GM12878 (cell line): Measurements from ENCODE around the gene PCF11. TPM values are rescaled to one million over a fixed set of nuclear protein-coding genes. Genes with fewer than 3 reads are reported as not detected.

Experiments
- ATAC-seq: fragments of 200-7000 bp; cut with Tn5 transposase; 3 replicates; pipeline ENCODE4 v1.9.1; 2020; ENCODE audit warnings: mild to moderate bottlenecking, moderate library complexity
- BruUV-seq: library from RNA; stranded (reverse); fragments of 400-500 nt; replicated peaks from 2 replicates; lab custom pipeline; 2021; lab: Mats Ljungman, UMichigan
- CTCF ChIA-PET: fragments of 300-600 bp; sonication (Branson Sonifier 250); formaldehyde crosslinking; extraction: SDS; loops from one replicate; lab custom pipeline; 2021; ENCODE audit warnings: inconsistent platforms; lab: Yijun Ruan, JAX
- POLR2A ChIA-PET: fragments of 350-600 bp; formaldehyde crosslinking; extraction: SDS; loops from one replicate; lab custom pipeline; 2021; ENCODE audit warnings: inconsistent platforms; lab: Charles Lee
- RAD21 ChIA-PET: fragments of 300-600 bp; sonication (Branson Sonifier 250); formaldehyde crosslinking; loops from one replicate; lab custom pipeline; 2023; ENCODE audit warnings: antibody characterized with exemption; ENCODE audit not compliant: unreplicated experiment; lab: Charles Lee
- SMC1A ChIA-PET: fragments of 300-600 bp; sonication (Branson Sonifier 250); formaldehyde crosslinking; loops from one replicate; lab custom pipeline; 2023; ENCODE audit not compliant: unreplicated experiment, uncharacterized antibody; lab: Charles Lee
- DNase-seq: peaks from one replicate; pipeline ENCODE4 v3.0.0-alpha.2; 2011; ENCODE audit warnings: low read depth, low spot score
- FAIRE-seq: peaks from 3 replicates; lab custom pipeline; 2011; peaks lifted over from hg19 to GRCh38; lab: Jason Lieb, UNC
- H2AFZ ChIP-seq: 2 replicates; pipeline ENCODE4 v1.6.0; 2011; ENCODE audit warnings: low read depth, low read length, control low read depth; ENCODE audit not compliant: control insufficient read depth
- H3K27ac ChIP-seq: 2 replicates; pipeline ENCODE4 v1.5.1; 2011; ENCODE audit warnings: control low read depth; ENCODE audit not compliant: control insufficient read depth, insufficient read depth
- H3K27me3 ChIP-seq, 2 experiments: replicated peaks in 1 of 2; 2 replicates each; pipeline versions ENCODE4 v1.6.0 to v1.6.1; 2011; ENCODE audit warnings: low read length in 1 of 2; ENCODE audit not compliant: control insufficient read depth in 2 of 2, insufficient read depth in 2 of 2
- H3K36me3 ChIP-seq, 2 experiments: 2 replicates each; pipeline ENCODE4 v1.5.1; 2011; ENCODE audit warnings: low read length in 1 of 2; ENCODE audit not compliant: control insufficient read depth in 2 of 2, insufficient read depth in 2 of 2
- H3K4me1 ChIP-seq: 2 replicates; pipeline ENCODE4 v1.6.1; 2011; ENCODE audit warnings: mild to moderate bottlenecking, low read length, moderate library complexity, mixed read lengths; ENCODE audit not compliant: control insufficient read depth, insufficient read depth
- H3K4me2 ChIP-seq: 2 replicates; pipeline ENCODE4 v1.6.0; 2011; ENCODE audit warnings: control low read depth; ENCODE audit not compliant: control insufficient read depth, insufficient read depth
- H3K4me3 ChIP-seq: fragments of 200-600 bp; sonication (generic); 2 replicates; pipeline ENCODE4 v1.5.1; 2016
- H3K79me2 ChIP-seq: 2 replicates; pipeline ENCODE4 v1.6.0; 2011; ENCODE audit warnings: low read length; ENCODE audit not compliant: control insufficient read depth, insufficient read depth
- H3K9ac ChIP-seq: 2 replicates; pipeline ENCODE4 v1.8.0; 2011; ENCODE audit warnings: low read length, control low read depth, mixed read lengths; ENCODE audit not compliant: control insufficient read depth, insufficient read depth
- H3K9me3 ChIP-seq: replicated peaks from 3 replicates; pipeline ENCODE4 v1.5.1; 2011; ENCODE audit warnings: mild to moderate bottlenecking, low read length; ENCODE audit not compliant: control insufficient read depth, insufficient read depth
- H4K20me1 ChIP-seq: 2 replicates; pipeline ENCODE4 v1.6.0; 2011; ENCODE audit not compliant: control insufficient read depth, insufficient read depth
- MTA2 ChIP-seq: fragments of 450-650 bp; IDR thresholded peaks from 2 replicates; pipeline ENCODE4 v1.6.1; 2016; ENCODE audit warnings: low read depth, mild to moderate bottlenecking, moderate library complexity
- MTA3 ChIP-seq: IDR thresholded peaks from 2 replicates; pipeline ENCODE4 v1.6.1; 2012; ENCODE audit warnings: low read length, inconsistent platforms, borderline replicate concordance
- POLR2AphosphoS5 ChIP-seq: IDR thresholded peaks from 2 replicates; pipeline ENCODE4 v1.6.1; 2011; ENCODE audit warnings: mild to moderate bottlenecking, low read length, inconsistent platforms
- POU2F2 ChIP-seq: IDR thresholded peaks from 3 replicates; pipeline ENCODE4 v1.6.1; 2011; ENCODE audit warnings: low read depth, mild to moderate bottlenecking, low read length, borderline replicate concordance
- RUNX3 ChIP-seq: IDR thresholded peaks from 2 replicates; pipeline ENCODE4 v1.6.1; 2012; ENCODE audit warnings: low read length, inconsistent platforms
- ZNF274 ChIP-seq: IDR thresholded peaks from one replicate; pipeline ENCODE4 v1.8.0; 2011; ENCODE audit not compliant: insufficient read length, insufficient read depth
- WGBS: methylation state at CpG from one replicate; pipeline ENCODE4 v1.1.6; 2016; ENCODE audit warnings: low lambda C conversion rate; ENCODE audit not compliant: insufficient replicate concordance, insufficient coverage; ENCODE audit errors: missing lambda C conversion rate; 5-methylcytosine and 5-hydroxymethylcytosine counted together
- in situ Hi-C: fragments of 300-500 bp; cut with MboI; formaldehyde crosslinking; loops from 9 replicates; pipeline ENCODE4 v1.14.3; 2018; ENCODE audit warnings: mixed read lengths
- intact Hi-C: fragments of 100-400 bp; cut with micrococcal nuclease; formaldehyde crosslinking; loops from one replicate; pipeline ENCODE4 v1.14.2; 2022; ENCODE audit not compliant: unreplicated experiment
- polyA plus RNA-seq, 11 experiments: library from polyadenylated mRNA; depleted of rRNA in 4 of 11; unstranded in 6 of 11; stranded (reverse) in 5 of 11; fragments of >200 nt; fragmentation: Nextera tagmentation in 4 of 11; fragmentation: Illumina TruSeq in 1 of 11; extraction: Ambion mirVana in 4 of 11; extraction: Trizol in 1 of 11; gene quantifications; 1 replicate in 1 of 11; 2 replicates in 10 of 11; pipeline versions ENCODE4 v1.2.1 to v1.2.3, GENCODE V29; 2011 to 2016; ENCODE audit warnings: inconsistent platforms in 2 of 11, missing spikeins in 2 of 11, low read depth in 1 of 11
- total RNA-seq, 4 experiments: library from RNA; depleted of rRNA in 3 of 4; stranded (reverse); fragments of >200 nt in 3 of 4; fragmentation: Illumina TruSeq in 1 of 4; extraction: Trizol in 1 of 4; gene quantifications; 2 replicates each; pipeline versions ENCODE4 v1.2.1 to v1.2.3, GENCODE V29; 2013 to 2021

The PCF11 gene
- total and polyA plus RNA-seq, 10 of the 15 experiments (the other 5 are each of a cell fraction or from before 2014, with no cell fraction given) = 9.2 to 90.4 (median 48.0) TPM

- ChIA-PET CTCF (interaction anchor here (0.9 to 3.1 kb wide), 5 partner anchors 11 to 234 kb away, joined by 3 to 17 read pairs (median 4); no protein-coding TSS in a partner anchor), POLR2A (interaction anchor here (1.0 to 3.8 kb wide), 2 partner anchors 91 to 166 kb away, joined by 3 to 15 read pairs; partner anchors contain the start of gene RAB30), RAD21 (interaction anchor here (0.9 to 2.9 kb wide), 11 partner anchors 11 to 260 kb away, joined by 3 to 15 read pairs (median 3); partner anchors contain the start of genes DDIAS and RAB30), SMC1A (interaction anchor here (0.5 to 3.8 kb wide), 14 partner anchors 10 to 294 kb away, joined by 3 to 25 read pairs (median 4); partner anchors contain the start of genes DDIAS and RAB30)
- FAIRE-seq (no peak), ATAC-seq (no peak), DNase-seq (no peak)
- WGBS = 0% methylated on average over 1 of the region's 1 CpG
- Histone ChIP-seq H3K9me3 (no peaks in the 10 kb centered on the region; the same call in 1 of the 3 replicates), H3K4me1 (no peaks in the 10 kb centered on the region; the same call in none of the 2 replicates), H3K79me2 (peaks cover 80% of the 10 kb centered on the region), H3K4me2 (peak overlapping the region; percentile 92), H4K20me1 (peaks cover 2% of the 10 kb centered on the region), H3K27ac (no peak overlapping the region), H3K9ac (no peak overlapping the region; the same call in 1 of the 2 replicates), H2AFZ (no peak overlapping the region), H3K4me3 (peak overlapping the region; percentile 98), H3K27me3 (no peaks in the 10 kb centered on the region), H3K36me3 (peaks cover 4 to 38% of the 10 kb centered on the region in 2 experiments)
- peak; percentile 17; the same call in 1 of the 2 replicates for TF ChIP-seq POLR2AphosphoS5
- TF ChIP-seq MTA2 = no peak
- TF ChIP-seq MTA3 = 0 out of 2 replicates have a peak, but pooled peaks have one; percentile 3
- intact Hi-C loops (no loop called here), in situ Hi-C loops (no loop called here)
- BruUV-seq = no TSS peak
These were observed 4.8 kb downstream of the PCF11 start for GRCh38 chr11:83161610-83162199.

- peak overlapping the region; percentile 98 for H3K4me3 ChIP-seq
- POLR2A ChIA-PET = interaction anchor here (0.6 kb wide), 1 partner anchor 91 kb away, joined by 7 read pairs; the partner anchor contains the start of gene RAB30
- H4K20me1 ChIP-seq = peaks cover 2% of the 10 kb centered on the region
- SMC1A ChIA-PET = interaction anchor here (0.6 to 3.8 kb wide), 8 partner anchors 11 to 295 kb away, joined by 3 to 19 read pairs (median 4); no protein-coding TSS in a partner anchor
- RAD21 ChIA-PET = interaction anchor here (0.9 to 1.4 kb wide), 4 partner anchors 10 to 261 kb away, joined by 3 to 4 read pairs (median 3); partner anchors contain the start of gene DDIAS
- H3K9me3 ChIP-seq = no peaks in the 10 kb centered on the region; the same call in 1 of the 3 replicates
- TF ChIP-seq POU2F2 = no peak
- no peak for TF ChIP-seq ZNF274
- peak; percentile 22; the same call in 1 of the 2 replicates for TF ChIP-seq RUNX3
- peak; percentile 17; the same call in 1 of the 2 replicates for TF ChIP-seq POLR2AphosphoS5
- no peak overlapping the region for H2AFZ ChIP-seq
- BruUV-seq = no TSS peak
- CTCF ChIA-PET = interaction anchor here (1.0 to 1.2 kb wide), 3 partner anchors 20 to 235 kb away, joined by 3 read pairs; no protein-coding TSS in a partner anchor
- in situ Hi-C loops (no loop called here), intact Hi-C loops (no loop called here)
- DNase-seq (no peak), ATAC-seq (peak; percentile 67), FAIRE-seq (no peak)
- H3K4me1 ChIP-seq = no peaks in the 10 kb centered on the region; the same call in none of the 2 replicates
- peaks cover 83% of the 10 kb centered on the region for H3K79me2 ChIP-seq
- H3K4me2 ChIP-seq = peak overlapping the region; percentile 92
- no peak overlapping the region for H3K27ac ChIP-seq
- H3K27me3 ChIP-seq = no peaks in the 10 kb centered on the region
- WGBS = 11% methylated on average over 2 of the region's 2 CpGs
- H3K9ac ChIP-seq = no peak overlapping the region
- H3K36me3 ChIP-seq = peaks cover 4 to 43% of the 10 kb centered on the region in 2 experiments
These were observed 5.4 kb downstream of the PCF11 start for GRCh38 chr11:83162377-83162776.
